ENCODE results near the gene FAM210A. TPM values are rescaled to one million over a fixed set of nuclear protein-coding genes. Genes with fewer than 3 reads are reported as not detected.

The FAM210A gene
- total RNA-seq: 52.9 TPM
- long read RNA-seq, full-length matches to known transcripts: 36 of 46 reads
- long read RNA-seq, partial matches to known transcripts: 1 of 46 reads
- long read RNA-seq, other reads (novel, unspliced or antisense): 9 of 46 reads

GRCh38 chr18:13726232-13726971 lies at the start of gene FAM210A, which contains the start of gene RNMT:
Gene FAM210A (minus strand): TSS chr18:13726558. CDS start chr18:13682077, 44,481 bp downstream.
Gene RNMT (plus strand): TSS chr18:13726673. CDS start chr18:13731518, 4,845 bp downstream.
- Histone ChIP-seq H3K27ac (replicated peaks) (peak within 1 kb of the TSS; percentile 91), H3K4me1 (peaks cover 66% of the 10 kb centered on the region), H3K4me3 (peak within 1 kb of the TSS; percentile 96), H3K27me3 (ENCODE audit: low read depth) (no peaks in the 10 kb centered on the region), H3K36me3 (peaks cover 1% of the 10 kb centered on the region), H3K9me3 (replicated peaks) (no peaks in the 10 kb centered on the region)
- TF ChIP-seq, protein P1, sequence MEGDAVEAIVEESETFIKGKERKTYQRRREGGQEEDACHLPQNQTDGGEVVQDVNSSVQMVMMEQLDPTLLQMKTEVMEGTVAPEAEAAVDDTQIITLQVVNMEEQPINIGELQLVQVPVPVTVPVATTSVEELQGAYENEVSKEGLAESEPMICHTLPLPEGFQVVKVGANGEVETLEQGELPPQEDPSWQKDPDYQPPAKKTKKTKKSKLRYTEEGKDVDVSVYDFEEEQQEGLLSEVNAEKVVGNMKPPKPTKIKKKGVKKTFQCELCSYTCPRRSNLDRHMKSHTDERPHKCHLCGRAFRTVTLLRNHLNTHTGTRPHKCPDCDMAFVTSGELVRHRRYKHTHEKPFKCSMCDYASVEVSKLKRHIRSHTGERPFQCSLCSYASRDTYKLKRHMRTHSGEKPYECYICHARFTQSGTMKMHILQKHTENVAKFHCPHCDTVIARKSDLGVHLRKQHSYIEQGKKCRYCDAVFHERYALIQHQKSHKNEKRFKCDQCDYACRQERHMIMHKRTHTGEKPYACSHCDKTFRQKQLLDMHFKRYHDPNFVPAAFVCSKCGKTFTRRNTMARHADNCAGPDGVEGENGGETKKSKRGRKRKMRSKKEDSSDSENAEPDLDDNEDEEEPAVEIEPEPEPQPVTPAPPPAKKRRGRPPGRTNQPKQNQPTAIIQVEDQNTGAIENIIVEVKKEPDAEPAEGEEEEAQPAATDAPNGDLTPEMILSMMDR (IDR thresholded peaks at IDR 0.05; ENCODE audit: borderline replicate concordance): peak; percentile 16
- DNase-seq: peak; percentile 96
- intact Hi-C loops (cut with micrococcal nuclease): no loop called here

DNA sequence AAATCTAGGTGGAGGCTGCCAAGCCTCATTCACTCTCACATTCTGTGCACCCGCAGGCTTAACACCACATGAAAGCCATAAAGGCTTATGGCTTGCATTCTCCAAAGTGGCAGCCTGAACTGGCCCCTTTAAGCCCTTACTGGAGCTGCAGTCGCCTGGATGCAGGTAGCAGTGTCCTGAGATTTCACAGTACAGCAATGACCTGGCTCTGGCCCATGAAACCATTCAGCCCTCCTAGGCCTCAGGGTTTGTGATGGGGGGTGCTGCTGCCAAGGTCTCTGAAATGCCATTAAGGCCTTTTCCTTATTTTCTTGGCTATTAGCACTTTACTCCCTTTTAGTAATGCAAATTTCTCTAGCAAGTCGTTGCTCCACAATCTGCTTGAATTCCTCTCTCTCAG lies 48.7 kb upstream of the FAM210A start:
- no peak for DNase-seq
- peaks cover 2% of the 10 kb centered on the region for H3K9me3 ChIP-seq (replicated peaks)
- intact Hi-C loops (cut with micrococcal nuclease): no loop called here
- no peaks in the 10 kb centered on the region for H3K27me3 ChIP-seq (ENCODE audit: low read depth)
- H3K27ac ChIP-seq (replicated peaks): no peak overlapping the region
- no peaks in the 10 kb centered on the region for H3K4me1 ChIP-seq
- H3K36me3 ChIP-seq: no peaks in the 10 kb centered on the region
- no peak overlapping the region for H3K4me3 ChIP-seq
- TF ChIP-seq, protein P1 (IDR thresholded peaks at IDR 0.05; ENCODE audit: borderline replicate concordance): no peak

- DNase-seq: no peak
- intact Hi-C loops (cut with micrococcal nuclease): no loop called here
- TF ChIP-seq, protein P1 (IDR thresholded peaks at IDR 0.05; ENCODE audit: borderline replicate concordance): no peak
- Histone ChIP-seq H3K27ac (replicated peaks) (peak overlapping the region; percentile 74), H3K9me3 (replicated peaks) (peaks cover 24% of the 10 kb centered on the region), H3K27me3 (ENCODE audit: low read depth) (no peaks in the 10 kb centered on the region), H3K36me3 (peaks cover 31% of the 10 kb centered on the region), H3K4me1 (peaks cover 15% of the 10 kb centered on the region), H3K4me3 (no peak overlapping the region)
These were observed 36.5 kb upstream of the FAM210A start for GRCh38 chr18:13762690-13763439.

GRCh38 chr18:13760047-13760446 lies 33.7 kb upstream of the FAM210A start:
- intact Hi-C loops (cut with micrococcal nuclease): no loop called here
- Histone ChIP-seq H3K27ac (replicated peaks) (no peak overlapping the region), H3K36me3 (peaks cover 57% of the 10 kb centered on the region), H3K27me3 (ENCODE audit: low read depth) (no peaks in the 10 kb centered on the region), H3K9me3 (replicated peaks) (no peaks in the 10 kb centered on the region), H3K4me1 (peaks cover 23% of the 10 kb centered on the region), H3K4me3 (no peak overlapping the region)
- no peak for DNase-seq
- TF ChIP-seq, protein P1 (IDR thresholded peaks at IDR 0.05; ENCODE audit: borderline replicate concordance): no peak

DNA sequence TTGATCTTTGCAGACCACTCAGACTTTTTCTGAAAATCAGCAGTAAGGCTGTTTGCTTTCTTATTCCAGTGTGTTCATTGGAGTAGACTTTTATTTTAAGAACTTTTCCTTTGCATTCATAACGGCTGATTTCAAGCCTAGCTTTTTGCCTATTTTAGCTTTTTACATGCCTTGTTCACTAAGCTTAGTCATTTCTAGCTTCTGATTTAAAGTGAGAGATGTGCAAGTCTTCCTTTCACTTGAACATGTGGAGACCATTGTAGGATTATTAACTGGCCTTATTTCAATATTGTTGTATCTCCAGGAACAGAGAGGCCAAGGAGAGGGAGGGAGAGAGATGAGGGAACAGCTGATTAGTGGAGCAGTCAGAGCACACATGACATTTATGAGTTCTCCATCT lies 32.3 kb upstream of the FAM210A start:
- no peaks in the 10 kb centered on the region for H3K9me3 ChIP-seq (replicated peaks)
- intact Hi-C loops (cut with micrococcal nuclease): no loop called here

More for the DNA sequence above, 32.3 kb upstream of the FAM210A start:
- Histone ChIP-seq H3K27ac (replicated peaks) (no peak overlapping the region), H3K27me3 (ENCODE audit: low read depth) (no peaks in the 10 kb centered on the region), H3K4me1 (peaks cover 23% of the 10 kb centered on the region), H3K4me3 (no peak overlapping the region), H3K36me3 (peaks cover 65% of the 10 kb centered on the region)
- no peak for DNase-seq
- TF ChIP-seq, protein P1 (IDR thresholded peaks at IDR 0.05; ENCODE audit: borderline replicate concordance): no peak
